ENCODE results near the gene TMC6. TPM values are rescaled to one million over a fixed set of nuclear protein-coding genes. Genes with fewer than 3 reads are reported as not detected.
A peak's percentile ranks its signal among the peaks of the same experiment; 100 is the strongest.
"Not testable (repeated sequence)": the region's sequence is repeated elsewhere in the genome, so short reads cannot be mapped to it uniquely, and the experiment has no call there.

Gene TMC6
- total RNA-seq, 1 donor: 5.2 TPM

DNA sequence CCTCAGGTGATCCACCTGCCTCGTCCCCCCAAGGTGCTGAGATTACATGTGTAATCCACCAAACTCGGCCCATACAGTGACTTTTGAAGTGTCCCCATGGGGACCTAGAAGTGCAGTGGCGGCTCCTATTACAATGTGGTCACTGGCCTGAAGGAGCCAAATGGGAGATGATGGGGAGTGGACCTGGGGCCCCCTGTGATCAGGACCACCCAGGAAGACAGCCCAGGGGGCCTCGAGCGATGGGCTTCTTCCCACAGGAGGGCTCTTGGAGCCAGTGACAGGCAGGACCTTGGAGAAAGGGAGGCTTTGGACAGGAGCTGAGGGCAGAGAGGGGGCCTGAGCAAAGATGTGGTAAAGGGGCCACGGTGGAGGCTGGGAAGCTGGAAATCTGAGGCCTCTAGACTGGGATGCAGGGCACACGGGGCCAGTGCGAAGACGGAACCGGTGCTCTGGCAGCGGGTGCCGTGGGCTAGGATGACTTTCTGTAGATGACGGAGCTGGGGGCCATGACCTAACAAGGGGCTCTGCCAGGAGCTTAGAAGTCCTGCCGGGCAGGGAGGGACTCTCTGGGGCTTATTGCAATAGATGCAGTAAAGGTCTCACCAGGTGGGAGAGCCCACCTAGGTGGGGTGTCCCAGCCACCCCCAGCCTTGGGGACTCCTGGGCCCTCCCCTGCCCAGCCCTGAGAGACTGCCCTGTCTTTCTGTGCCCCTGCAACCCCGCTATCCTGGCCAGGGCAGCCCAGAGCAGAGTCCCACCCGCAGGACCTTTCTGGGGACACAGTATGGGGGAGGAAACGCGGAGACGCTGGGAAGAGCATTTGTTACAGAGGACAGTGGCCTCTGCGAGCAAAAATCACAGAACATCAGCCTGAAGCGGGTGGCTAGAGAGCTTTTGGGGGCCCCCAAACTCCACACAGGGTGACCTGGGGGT lies 14.9 kb upstream of the TMC6 start:
- DNase-seq (ENCODE audit: low read depth): no peak
- TF ChIP-seq, protein P1, sequence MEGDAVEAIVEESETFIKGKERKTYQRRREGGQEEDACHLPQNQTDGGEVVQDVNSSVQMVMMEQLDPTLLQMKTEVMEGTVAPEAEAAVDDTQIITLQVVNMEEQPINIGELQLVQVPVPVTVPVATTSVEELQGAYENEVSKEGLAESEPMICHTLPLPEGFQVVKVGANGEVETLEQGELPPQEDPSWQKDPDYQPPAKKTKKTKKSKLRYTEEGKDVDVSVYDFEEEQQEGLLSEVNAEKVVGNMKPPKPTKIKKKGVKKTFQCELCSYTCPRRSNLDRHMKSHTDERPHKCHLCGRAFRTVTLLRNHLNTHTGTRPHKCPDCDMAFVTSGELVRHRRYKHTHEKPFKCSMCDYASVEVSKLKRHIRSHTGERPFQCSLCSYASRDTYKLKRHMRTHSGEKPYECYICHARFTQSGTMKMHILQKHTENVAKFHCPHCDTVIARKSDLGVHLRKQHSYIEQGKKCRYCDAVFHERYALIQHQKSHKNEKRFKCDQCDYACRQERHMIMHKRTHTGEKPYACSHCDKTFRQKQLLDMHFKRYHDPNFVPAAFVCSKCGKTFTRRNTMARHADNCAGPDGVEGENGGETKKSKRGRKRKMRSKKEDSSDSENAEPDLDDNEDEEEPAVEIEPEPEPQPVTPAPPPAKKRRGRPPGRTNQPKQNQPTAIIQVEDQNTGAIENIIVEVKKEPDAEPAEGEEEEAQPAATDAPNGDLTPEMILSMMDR (IDR thresholded peaks at IDR 0.05; ENCODE audit: insufficient read depth, low read depth, low read length): no peak
- H3K4me3 ChIP-seq (ENCODE audit: low read depth, low read length): no peak overlapping the region

DNA sequence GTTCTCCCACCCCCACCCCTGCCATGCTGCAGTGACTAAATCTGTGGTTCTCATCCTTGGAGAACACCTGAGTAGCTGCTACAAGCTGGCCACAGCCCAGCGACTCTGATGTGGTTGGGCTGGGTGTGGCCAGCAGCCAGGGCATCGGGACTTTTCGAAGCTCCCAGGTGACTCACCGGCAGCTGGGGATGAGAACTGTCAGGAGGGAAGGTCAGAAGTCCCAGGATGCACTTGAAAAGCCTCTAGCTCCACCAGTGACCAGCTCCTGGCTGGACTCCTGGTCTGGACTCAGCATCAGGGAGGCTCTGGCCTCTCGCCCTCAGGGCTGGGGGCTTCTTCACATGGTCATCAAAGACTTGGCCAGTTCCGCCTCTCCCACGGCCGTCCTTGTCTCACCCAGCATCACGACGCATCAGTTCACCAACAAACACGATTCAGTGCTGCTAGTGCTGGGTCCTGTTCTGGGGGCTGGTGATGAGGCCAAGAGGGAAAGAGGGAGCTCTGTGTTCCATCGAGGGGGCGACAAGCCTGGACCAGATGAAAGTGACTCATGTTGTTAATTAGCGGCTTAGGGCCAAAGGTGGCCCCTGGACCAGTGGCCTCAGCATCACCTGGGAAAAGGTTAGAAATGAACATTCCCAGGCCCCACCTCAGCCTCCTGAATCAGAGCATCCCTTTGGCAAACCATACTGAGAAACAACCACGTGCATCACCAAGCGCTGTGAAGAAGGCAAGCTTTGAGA lies 13.7 kb upstream of the TMC6 start:
- TF ChIP-seq, protein P1 (IDR thresholded peaks at IDR 0.05; ENCODE audit: insufficient read depth, low read depth, low read length): no peak
- H3K4me3 ChIP-seq (ENCODE audit: low read depth, low read length): no peak overlapping the region
- DNase-seq (ENCODE audit: low read depth): peak; percentile 42

DNA sequence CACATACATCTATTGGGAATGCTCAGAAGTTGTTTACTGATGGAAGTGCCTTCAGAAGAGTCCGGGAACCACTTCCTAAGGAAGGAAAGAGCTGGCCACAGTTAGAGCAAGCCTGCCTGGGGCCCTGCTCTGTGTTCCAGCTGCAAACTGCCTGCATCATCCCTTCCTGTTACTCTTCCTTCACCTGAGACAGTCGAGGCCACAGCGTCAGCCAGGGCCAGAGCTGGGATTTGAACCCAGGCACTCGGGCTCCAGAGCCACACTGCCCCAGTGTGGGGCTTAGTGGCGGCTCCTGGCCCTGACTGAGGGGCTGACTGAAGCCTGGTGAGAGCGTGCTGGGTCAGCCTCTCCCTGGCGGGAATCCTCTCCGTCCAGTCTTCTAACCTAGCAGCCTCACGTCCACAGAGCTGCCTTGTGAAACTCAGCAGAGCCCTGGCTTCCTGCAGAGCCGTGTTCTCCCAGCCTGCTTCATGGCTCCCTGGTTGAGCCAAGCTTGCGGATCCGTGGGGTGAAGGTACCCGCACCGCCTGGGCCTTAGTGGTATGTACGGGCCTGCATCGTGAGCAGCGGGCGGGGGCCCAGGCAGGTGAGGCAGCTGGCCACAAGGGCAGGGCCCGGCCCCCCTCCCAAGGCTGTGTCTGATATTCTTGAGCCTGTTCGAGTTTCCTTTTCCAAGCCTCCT lies 13.0 kb upstream of the TMC6 start:
- no peak for DNase-seq (ENCODE audit: low read depth)
- TF ChIP-seq, protein P1 (IDR thresholded peaks at IDR 0.05; ENCODE audit: insufficient read depth, low read depth, low read length): no peak
- no peak overlapping the region for H3K4me3 ChIP-seq (ENCODE audit: low read depth, low read length)

DNA sequence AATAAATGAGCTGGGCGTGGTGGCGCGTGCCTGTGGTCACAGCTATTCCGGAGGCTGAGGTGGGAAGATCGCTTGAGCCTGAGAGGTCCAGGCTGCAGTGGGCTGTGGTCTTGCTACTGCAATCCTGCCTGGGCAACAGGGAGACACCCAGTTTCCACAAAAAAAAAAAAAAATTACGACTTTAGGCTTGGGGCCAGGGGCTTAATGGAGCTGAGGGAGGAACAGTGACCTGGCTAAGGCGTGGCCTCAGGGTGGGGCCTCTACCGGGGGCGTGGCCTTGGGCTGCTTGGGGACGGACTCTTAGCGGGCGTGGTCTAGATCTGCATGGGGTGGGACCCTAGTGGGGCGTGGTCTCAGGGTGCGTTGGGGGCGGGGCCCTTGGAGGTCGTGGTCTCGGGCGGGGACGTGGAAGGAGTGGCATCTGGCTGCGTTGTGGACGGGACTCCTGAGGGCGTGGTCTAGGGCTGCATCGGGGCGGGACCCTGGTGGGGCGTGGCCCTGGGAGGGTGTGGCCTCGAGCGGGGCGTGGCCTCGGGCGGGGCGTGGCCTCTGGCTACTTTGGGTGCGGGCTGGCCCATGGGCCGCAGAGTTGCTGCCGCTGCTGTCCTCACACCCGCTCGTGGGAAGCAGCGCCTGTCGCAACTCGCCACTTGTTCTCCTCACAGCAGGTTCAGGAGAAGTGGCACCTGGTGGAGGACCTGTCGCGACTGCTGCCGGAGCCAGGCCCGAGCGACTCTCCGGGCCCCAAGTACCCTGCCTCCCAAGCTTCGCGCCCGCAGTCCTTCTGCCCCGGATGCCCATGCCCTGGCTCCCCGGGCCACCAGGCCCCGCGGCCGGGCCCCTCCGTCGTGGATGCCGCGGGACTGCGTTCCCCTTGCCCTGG lies 11.9 kb upstream of the TMC6 start:
- TF ChIP-seq, protein P1 (IDR thresholded peaks at IDR 0.05; ENCODE audit: insufficient read depth, low read depth, low read length): no peak
- DNase-seq (ENCODE audit: low read depth): peak; percentile 97
- H3K4me3 ChIP-seq (ENCODE audit: low read depth, low read length): no peak overlapping the region

DNA sequence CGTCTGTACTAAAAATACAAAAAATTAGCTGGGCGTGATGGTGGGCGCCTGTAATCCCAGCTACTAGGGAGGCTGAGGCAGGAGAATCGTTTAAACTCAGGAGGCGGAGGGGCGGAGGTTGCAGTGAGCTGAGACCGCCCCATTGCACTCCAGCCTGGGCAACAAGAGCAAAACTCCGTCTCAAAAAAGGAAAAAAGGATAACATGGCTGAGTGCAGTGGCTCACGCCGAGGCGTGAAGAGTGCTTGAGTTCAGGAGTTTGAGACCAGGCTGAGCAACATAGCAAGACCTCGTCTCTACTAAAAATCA lies 11.3 kb upstream of the TMC6 start:
- not testable (repeated sequence) for DNase-seq (ENCODE audit: low read depth); H3K4me3 ChIP-seq (ENCODE audit: low read depth, low read length)

DNA sequence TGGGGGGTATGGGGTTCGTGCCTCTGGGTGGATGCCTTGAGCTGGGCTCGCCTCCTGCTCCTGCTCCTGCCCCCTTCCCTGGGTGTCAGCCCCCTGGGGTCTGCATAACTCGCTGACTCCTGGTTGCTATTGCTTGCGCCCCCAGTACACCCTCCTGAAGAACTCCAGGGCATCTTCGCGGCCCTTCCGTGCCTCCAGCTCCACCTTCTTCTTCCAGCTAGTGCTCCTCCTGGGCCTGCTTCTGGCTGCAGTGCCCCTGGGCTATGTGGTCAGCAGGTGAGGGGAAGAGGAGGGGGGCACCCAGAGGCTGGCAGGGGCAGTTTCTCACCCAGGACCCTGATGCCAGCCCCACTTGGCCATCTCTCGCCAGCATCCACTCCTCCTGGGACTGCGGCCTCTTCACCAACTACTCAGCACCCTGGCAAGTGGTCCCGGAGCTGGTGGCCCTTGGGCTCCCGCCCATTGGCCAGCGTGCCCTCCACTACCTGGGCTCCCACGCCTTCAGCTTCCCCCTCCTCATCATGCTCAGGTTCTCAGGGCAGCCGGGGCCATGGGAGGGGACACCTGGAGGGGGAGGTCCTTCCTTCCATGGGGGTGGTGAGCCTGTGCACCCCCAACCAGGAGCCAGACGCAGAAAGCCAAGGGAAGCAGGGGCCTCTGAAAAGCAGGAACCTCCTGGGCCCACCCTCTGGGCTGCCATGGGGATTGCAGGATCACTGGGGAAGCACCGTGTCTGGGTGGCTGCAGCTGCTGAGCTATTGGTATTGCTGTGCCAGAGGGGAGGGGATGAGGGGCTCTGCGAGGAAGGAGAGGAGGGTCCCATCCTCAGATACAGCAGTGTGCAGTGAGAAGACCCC lies 9.9 kb upstream of the TMC6 start:
- H3K4me3 ChIP-seq (ENCODE audit: low read depth, low read length): no peak overlapping the region
- no peak for DNase-seq (ENCODE audit: low read depth)

More for the DNA sequence above, 9.9 kb upstream of the TMC6 start:
- TF ChIP-seq, protein P1 (IDR thresholded peaks at IDR 0.05; ENCODE audit: insufficient read depth, low read depth, low read length): no peak
